HFF-Myc (cell line): ENCODE data around the gene CDC42.

Source experiments
- DNase-seq: peaks from one replicate; pipeline ENCODE4 v3.0.0-alpha.2; 2011; ENCODE audit warnings: low read depth; ENCODE audit errors: extremely low read depth
- H3K4me3 ChIP-seq: replicated peaks from 2 replicates; pipeline ENCODE4 v1.5.1; 2011; ENCODE audit warnings: low read depth, mild to moderate bottlenecking, control low read depth, low read length
- TF ChIP-seq, protein P1 (sequence below): IDR thresholded peaks from 2 replicates; pipeline ENCODE4 v1.5.1; 2012; ENCODE audit warnings: mild to moderate bottlenecking, low read depth, low read length, control low read depth; ENCODE audit errors: missing control alignments

CDC42 gene

DNA sequence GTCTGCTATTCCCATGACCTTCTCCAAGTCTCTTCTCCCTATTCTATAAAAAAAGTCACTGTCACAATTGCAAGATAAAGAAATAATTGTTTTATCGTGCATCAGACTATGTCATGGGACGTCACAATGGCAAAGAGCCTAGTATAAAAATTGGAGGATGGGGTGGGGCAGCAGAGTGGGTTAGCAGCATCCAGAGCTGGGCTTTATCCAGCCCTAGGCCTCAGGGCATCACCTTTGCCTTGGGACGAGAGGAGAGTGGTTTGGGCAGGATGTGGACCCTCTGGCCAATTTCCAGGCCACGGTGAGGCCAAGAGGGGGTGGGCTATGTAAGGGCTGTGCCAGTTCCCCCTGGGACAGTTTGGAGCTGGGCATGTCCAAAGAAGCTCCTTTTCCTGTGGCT is 64.7 kb downstream of the CDC42 start:
- TF ChIP-seq, protein P1, sequence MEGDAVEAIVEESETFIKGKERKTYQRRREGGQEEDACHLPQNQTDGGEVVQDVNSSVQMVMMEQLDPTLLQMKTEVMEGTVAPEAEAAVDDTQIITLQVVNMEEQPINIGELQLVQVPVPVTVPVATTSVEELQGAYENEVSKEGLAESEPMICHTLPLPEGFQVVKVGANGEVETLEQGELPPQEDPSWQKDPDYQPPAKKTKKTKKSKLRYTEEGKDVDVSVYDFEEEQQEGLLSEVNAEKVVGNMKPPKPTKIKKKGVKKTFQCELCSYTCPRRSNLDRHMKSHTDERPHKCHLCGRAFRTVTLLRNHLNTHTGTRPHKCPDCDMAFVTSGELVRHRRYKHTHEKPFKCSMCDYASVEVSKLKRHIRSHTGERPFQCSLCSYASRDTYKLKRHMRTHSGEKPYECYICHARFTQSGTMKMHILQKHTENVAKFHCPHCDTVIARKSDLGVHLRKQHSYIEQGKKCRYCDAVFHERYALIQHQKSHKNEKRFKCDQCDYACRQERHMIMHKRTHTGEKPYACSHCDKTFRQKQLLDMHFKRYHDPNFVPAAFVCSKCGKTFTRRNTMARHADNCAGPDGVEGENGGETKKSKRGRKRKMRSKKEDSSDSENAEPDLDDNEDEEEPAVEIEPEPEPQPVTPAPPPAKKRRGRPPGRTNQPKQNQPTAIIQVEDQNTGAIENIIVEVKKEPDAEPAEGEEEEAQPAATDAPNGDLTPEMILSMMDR, result no peak
- no peak overlapping the region for H3K4me3 ChIP-seq

DNA sequence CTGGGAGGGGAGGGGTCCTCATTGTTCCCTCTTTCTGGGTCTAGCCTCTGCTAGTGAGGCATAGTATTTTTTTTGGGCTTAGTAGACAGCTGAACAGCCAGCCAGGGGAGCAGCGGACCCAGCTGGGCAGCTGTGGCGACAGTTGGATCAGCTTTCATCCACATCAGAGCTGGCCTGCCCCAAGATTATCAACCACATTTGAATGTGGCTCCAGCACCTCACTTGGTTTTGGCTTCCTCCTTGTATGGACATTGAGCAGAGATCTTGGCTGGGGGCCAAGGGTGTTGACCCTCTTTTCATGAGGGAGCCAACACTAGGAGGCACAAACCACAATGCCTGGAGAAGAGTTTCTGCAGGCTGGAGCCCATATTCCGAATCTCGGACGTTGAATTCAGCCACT is 65.3 kb downstream of the CDC42 start:
- TF ChIP-seq, protein P1, result peak; percentile 1
- H3K4me3 ChIP-seq, result no peak overlapping the region
- DNase-seq, result no peak

More for the DNA sequence above, 64.7 kb downstream of the CDC42 start:
- DNase-seq, result no peak

DNA sequence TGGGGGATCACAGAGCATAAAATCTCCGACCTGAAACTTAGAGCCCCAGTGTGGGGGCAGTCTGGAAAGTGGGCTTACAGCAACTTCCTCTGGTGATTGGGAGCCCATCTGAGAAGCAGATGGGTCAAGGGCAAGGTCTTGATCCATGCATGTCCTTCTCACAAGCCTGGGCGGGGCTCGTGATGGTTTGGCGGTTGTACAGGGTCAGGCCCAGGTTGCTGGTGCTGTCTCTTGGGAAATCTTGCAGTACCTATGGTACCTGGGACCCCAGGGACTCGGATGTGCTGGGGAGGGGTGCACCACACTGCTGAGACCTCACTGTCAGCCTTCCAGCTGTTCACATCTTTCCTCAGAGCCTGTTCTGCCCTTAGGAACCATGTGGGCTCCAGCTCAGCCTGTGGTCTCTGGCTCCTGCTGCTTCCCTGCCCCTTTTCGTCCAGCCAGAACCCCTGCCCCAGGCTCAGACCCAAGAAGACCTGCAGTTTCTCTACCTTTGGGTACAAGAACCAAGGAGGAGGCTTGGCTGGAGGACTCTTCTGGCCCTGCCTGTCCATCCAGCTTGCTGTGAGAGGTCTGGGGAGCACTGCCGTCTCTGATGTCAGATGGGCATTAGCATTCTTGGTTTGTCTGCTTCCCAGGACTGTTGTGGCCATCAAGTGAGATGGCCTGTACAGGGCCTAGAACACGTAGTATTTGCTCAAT is 65.9 kb downstream of the CDC42 start:
- no peak for DNase-seq
- no peak overlapping the region for H3K4me3 ChIP-seq
- TF ChIP-seq, protein P1, result no peak

DNA sequence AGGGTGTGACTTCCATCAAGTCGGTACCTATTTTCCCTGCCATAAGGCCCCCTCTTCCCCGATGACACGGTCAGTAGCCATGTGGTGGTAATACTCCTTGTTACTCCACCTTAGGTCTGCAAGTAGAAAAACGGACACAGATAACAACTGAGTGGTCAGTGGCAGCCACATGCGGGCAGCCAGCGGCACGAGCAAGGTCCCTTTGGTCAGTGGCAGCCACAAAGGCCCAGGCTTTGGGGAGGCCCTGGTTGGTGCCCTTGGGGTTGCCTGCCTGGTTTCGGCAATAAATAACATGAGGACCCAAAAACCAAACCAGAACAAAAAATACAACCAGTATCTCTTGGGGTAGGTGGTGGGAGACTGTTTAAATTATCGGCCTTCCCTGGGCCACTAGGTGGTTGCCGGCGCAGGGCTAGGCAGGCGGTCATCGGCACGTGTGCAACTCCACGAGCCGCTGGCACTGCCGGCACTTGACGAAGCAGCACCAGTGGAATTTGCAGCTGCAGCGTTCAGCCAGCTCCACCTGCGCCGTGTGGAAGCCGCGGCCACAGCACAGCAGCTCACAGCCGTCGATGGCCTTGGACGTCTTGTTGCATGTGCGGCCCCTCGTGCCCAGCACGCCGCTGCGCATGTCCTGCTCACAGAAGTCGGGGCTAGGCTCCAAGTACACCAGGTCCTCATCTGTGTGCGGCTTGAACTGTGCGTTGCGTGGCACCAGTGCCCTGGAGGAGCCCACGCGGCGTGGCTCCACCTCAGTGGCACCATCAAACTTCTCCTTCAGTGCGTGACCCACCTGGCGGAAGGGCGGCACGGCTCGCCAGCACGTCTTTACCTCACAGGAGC is 67.3 kb downstream of the CDC42 start:
- no peak overlapping the region for H3K4me3 ChIP-seq
- TF ChIP-seq, protein P1, result no peak
- no peak for DNase-seq

DNA sequence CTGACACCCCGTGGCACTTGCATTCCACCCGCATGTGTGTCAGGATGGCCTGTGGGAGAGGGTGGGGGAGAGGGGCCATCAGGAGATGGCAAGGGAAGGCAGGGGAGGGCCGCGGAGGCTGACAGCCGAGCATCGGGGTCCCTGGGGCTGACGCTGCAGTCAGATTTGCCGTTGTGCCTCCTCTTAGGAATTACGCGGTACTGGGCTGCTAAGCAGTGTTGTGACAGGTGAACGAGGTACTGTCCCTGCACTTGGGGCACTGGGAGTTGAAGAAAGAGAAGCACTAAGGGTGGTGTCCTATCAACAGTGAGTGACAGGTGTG is 67.9 kb downstream of the CDC42 start:
- TF ChIP-seq, protein P1, result no peak
- DNase-seq, result no peak
- H3K4me3 ChIP-seq, result no peak overlapping the region

DNA sequence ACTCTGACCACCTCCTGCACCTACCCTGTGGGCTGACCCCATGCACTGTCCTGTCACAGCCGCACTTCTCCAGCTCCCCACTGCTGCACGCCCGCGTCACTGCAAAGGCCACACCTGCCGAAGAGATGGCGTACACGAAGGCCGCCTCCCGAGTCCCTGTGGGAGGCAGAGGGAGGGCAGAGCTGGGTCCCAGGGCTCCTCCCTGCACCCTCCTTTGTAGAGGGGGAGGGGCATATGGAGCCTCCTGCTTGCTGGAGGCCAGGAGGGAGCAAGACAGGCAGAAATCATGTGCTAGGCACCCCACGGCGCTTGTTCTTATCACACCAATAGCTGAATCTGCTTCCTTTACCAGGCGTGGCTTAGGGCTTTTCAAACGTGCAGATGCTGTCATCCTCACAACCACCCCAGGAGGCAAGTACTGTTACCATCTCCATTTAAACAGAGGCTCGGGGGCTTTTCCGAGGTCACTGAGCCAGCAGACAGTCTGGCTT is 69.0 kb downstream of the CDC42 start:
- H3K4me3 ChIP-seq, result no peak overlapping the region
- no peak for DNase-seq
- TF ChIP-seq, protein P1, result no peak
